ENCODE data around the gene ZFP1.
A peak's percentile ranks its signal among the peaks of the same experiment; 100 is the strongest.

ZFP1 gene

DNA sequence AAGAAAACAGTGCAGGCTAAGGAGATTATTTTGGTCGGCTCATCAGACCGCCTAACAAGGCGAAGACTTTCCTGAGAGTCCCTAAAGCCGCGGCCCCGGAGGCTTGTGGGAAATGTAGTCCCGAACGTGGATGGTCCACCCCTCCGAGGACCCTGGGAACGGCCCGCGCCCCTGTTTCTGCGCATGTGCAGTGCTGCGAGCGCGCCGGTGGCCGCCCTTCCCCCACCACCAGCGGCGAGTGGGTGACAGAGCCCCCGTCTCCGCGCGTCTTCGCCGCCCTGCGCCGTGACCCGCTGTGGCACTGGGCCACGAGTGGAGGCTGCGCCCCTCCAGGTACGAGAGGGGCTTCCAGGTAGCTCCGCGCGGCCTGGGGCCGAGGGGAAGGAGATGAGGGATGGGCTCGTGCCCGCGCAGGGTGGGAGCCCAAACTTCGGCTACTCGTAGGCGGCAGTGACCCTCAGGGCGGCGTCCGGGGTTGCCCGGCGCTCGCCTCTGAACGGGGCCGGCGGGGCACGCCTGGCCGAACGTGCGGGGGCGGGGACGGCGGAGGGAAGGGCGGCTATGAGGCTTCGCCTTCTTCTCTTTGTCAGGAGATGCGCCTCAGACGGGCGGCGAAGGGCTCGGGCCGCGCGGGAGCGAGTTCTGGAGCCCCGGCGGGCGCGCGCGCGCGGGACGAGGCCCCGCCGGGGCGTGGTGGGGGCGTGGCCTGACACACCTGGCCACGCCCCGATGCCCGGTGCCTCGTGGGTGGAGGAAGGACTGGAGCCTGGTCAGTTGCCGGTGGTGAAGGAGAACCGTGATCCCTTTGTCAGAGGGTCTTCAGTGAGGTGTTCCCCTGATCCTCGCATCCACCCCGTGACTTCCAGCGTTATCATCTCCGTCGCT is at the start of gene ZFP1:
Gene ZFP1, plus strand, starts transcription at position 214 of the 885 bp plus-strand sequence. CDS start 4,428 bp downstream, outside the sequence.
- peak; percentile 88 for DNase-seq (ENCODE audit: low spot score)

DNA sequence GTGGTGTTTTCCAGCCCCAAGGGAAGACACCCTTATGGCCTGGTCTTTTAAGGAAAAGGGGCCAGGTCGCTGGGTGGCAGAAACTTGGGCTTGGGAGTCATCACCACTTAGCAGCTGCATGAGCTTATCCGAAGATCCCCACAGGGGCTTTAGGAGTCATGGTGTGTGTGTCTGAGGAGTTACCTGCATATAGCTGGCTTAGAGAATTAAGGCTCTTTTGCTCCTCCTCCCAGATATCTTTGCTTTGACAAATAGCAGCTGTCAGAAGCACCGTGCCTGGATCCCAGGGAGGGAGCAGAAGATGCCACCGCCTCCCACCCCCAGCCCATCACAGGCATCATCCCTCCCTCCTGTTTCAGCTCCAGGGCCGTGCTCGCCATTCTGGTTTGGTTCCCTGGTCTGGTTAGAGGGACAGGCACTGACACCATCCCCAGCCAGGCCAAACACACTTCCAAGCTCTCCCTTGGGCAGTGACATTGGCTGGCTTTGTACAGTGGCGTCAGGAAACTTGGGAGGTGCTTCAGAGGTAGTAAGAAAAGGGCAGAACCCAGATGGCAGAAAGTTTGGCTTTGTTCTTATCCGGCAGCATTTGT is 49.2 kb upstream of the ZFP1 start:
- no peak for DNase-seq (ENCODE audit: low spot score)

DNA sequence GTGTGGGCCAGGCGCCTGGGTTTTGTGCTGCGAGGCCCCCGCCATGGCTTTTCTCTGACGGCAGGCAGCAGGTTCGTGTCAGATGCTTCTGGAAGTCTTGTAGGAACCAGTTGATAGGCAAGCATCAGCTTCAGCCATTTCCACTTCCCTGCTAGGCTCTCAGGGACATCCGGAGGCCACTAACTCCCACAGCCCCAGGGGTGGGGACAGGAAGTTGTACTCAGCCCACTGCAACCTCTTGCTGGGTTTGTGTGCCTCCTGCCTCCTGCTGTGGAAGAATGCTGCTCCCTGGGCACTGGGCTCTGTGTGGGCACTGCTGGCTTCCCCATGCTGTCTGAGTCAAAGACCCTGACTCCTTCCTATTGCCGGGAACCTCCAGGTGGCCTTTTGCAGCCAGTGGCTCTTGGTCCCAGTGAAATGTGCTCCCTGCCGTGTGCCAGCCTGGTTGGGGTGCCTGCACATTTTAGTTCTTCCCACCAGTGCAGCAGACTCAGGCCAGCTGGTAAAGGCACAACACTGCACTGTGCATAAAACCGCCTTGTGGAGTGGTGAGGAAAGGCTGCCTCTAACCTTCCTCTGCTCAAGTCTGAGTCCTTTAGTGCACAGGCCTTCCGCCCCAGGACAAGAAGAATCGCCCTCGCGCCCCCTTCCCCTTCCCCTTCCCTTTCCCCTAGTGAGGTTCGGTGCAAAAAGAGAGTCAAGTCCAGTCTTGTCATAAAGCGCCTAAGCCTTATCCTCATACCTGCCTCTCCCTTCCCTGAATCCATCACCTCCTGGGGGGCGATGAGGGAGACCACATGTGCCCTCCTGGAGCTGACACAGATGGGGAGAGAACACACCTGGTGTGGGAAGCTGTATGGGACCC is 48.4 kb upstream of the ZFP1 start:
- DNase-seq (ENCODE audit: low spot score): no peak

DNA sequence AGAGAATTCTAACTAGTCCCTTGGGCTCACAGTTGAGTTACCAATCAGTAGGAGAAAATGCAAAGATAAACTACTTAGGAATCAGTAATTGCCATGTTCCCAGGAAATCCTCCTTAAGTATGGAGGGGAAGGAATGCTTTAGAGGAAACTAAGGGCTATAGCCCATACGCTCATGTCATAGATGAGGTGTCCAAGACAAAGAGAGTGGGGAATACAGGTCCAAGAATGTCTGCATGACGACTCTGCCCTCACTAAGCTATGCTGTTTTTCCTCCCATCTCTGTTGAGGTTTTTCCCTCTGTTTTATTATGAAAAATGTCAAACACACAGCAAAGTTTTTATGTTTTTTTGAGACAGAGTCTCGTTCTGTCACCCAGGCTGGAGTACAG is 47.7 kb upstream of the ZFP1 start:
- no peak for DNase-seq (ENCODE audit: low spot score)

GRCh38 chr16:75101635-75102034 is 46.7 kb upstream of the ZFP1 start:
- no peak for DNase-seq (ENCODE audit: low spot score)

DNA sequence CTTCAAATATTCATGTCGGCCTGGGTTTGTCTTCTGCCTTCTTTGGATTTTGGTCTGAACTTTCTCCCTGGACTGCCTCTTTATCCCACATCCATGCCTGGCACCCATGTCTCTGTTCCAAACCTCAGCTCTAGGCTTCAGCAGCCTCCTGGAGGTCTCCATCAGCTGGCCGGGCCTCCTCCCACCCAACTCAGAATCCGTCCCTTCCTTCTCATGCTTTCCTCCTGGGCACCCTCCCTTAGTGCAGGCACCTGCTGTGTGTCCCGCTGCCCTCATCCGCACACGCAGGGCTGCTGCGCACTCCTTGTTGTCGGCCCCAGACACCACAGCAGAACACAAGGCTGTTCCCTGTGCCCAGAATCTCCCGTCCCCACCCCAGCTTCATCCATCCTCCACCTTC is 45.7 kb upstream of the ZFP1 start:
- DNase-seq (ENCODE audit: low spot score): no peak

- no peak for DNase-seq (ENCODE audit: low spot score)
Observed at GRCh38 chr16:75103994-75104393, 44.3 kb upstream of the ZFP1 start.

DNA sequence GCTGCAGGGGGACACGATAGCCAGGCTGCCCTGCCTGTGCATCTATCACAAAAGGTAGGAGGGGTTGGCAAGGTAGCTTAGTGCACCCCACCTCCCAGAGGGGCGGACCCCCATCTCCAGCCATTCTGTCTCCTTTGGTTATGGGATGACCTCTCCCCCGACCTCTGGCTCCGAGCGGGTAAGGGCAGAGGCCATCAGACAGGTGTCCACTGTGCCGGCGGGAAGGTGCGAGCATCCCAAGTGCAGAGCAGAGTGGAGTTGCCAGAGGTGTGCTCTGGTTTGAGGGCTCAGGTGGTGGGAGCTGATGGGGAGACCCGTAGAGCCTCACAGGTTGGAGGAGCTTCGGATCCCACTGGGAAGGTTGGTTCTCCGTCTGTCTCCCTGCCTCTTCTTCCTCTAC is 43.5 kb upstream of the ZFP1 start:
- no peak for DNase-seq (ENCODE audit: low spot score)

GRCh38 chr16:75105306-75106061 is 42.8 kb upstream of the ZFP1 start:
- no peak for DNase-seq (ENCODE audit: low spot score)

DNA sequence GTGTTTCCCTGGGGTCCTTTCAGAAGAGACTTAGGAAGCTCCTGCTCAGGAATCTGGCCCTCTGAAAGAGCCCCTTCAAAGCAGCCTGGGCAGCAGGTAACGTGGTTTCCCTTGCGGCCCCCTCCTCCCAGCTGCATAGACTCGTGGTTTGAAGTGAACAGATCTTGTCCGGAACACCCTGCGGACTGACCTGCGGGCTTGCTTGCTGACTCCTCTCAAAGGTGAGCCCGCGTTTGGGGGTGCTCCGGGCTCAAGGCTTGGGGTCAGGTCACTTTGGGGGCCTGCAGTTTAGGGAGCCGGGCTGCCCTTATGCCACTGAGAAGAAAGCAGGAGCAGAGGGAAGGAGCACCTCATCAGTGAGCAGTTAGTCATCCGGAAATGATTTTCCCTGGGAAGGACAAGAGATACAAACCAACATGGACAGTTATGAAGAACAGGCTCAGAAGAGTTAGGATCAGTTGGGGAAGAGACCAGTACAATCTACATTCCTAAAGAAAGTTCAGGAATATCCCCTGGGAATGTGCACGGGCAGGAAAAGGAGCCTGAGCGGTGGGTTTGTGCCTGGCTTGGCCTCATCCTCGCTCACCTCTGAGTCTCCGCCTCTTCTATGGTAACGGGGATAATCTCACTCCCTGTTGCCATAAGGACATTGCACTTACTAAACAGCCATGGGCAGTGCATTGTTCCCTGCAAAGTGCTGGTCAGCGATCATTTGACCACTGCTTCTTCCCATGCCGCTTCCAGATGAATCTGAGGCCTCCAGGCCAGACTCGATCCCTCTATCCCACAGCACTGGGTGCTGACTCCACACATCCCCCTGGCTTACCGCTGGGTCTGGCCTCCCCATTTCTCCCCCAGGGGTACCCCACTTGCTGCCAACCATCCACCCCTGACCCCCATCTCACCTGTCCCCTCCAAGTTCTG is 41.7 kb upstream of the ZFP1 start:
- no peak for DNase-seq (ENCODE audit: low spot score)

DNA sequence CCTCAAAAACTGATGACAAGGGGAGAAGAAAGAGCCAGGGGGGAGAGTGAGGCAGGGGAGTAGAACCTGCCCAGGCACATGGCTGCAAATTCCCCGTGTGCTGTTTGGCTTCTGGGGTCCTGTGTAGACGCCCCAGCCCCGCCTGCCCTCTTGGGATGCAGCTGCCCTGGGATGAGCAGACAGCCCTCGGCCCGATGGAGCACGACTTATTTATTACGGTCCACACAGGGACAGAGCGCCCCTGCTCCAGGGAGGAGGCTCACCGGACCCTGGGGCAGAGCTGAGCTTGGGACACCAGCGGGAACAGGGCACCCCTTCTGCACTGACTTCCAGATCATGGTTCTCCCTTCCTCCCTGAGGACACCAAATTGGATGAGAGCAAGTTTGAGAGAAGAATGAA is 40.8 kb upstream of the ZFP1 start:
- no peak for DNase-seq (ENCODE audit: low spot score)

DNA sequence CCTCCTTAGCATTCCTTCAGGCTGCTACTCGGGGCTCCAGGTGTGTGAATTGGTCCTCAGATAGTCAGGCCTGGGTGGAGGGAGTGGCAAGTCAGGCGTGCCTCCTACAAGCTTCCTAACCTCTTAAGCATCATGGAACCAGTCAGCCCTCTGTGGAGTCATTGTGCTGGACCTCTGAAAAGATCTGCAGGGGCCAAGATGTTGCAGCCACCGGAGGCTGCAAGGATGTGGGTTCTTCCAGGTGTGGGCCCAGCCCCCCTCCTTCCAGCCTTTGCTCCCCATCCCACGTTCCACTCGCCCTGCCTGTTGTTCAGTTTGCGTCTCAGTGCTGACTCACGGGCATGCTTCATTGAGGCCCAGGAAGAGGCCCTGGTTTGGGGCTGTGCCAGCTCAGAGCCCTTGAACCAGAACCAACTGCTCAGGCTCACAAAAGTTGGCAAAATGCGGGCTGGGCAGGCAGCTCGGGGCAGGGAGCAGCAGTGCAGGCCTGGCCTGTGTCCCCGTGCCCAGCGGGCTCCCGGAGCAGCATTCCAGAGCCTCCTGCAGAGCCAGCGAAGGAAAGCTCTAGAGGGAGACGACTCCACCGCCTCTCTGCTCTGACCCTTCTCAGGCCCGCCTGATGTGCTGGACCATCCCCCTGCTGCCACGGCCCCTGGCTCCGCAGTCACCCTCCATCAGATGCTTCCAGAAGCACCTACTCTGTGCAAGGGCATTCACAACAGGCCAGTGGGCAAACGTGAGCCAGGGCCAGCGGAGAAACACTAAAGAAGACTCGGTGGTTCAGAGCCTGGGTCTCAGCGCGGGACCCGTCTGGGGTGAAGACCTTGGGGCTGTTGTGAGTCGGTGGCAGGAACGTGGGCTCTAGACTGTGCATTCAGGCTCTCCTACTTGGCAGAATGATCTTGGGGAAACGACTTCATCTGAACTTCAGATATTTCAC is 39.3 kb upstream of the ZFP1 start:
- no peak for DNase-seq (ENCODE audit: low spot score)

GRCh38 chr16:75109732-75110243 is 38.5 kb upstream of the ZFP1 start:
- DNase-seq (ENCODE audit: low spot score): no peak

DNA sequence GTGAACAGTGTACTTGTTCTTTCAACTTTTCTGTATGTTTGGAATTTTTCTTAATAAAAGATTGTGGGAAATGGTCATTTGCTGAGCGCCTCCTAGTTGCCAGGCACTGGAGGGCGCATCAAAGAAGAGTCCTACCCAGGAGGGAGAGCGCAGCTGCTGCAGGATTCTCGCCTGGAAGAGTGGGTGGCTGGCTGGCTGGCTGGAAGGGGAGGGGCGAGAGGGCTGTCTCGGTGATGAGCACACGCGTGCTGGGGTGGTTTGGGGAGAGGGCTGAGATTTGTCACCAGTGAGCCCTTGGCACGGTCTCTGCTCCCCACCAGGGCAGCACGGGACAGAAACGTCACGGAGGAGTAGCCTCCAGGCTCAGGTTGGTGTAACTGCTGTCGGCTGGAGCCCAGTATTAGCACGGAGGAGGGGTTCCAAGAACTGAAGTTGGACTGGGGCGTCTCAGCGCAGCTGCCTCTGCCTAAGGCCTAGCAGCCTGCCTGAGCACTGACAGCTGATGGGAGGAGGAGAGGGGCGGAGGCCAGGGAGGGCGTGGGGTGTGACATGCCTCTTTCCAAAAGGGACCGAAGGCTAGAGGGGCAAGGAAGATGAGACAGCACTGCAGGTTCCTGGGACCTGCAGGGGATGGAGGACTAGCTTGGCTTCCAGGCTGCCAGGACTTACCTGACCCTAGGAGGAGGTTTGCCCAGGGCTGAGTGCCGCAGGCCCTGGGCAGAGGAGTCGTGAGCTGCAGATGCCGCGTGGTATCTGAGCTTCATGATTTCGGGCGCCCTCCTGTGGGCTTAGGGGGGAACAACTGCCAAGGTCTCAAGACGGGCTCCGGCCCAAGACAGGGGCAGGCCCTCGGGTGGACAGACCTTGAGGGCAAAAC is 37.4 kb upstream of the ZFP1 start:
- DNase-seq (ENCODE audit: low spot score): peak; percentile 58

DNA sequence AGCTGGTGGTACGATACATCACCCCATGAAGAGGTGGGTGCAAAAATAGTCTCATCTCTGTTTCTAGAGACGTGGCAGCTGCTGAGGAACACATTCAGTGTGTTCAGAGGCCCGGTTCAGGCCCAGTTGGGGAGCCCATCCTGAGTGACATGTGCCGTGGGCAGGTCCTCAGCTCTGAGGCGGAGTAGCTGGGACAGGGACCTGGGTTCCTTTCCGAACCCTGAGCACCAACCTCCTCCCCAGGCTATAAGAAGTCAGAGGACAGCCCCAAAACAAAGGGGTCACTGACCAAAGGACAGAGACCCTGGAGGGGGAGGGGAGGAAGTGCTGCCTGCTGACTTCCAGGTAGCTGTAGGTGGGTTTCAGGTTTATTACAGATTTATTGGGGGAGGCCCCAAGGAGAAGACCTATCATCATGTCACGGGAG is 36.8 kb upstream of the ZFP1 start:
- no peak for DNase-seq (ENCODE audit: low spot score)

- DNase-seq (ENCODE audit: low spot score): no peak
Observed at GRCh38 chr16:75111961-75112733, 36.2 kb upstream of the ZFP1 start.

DNA sequence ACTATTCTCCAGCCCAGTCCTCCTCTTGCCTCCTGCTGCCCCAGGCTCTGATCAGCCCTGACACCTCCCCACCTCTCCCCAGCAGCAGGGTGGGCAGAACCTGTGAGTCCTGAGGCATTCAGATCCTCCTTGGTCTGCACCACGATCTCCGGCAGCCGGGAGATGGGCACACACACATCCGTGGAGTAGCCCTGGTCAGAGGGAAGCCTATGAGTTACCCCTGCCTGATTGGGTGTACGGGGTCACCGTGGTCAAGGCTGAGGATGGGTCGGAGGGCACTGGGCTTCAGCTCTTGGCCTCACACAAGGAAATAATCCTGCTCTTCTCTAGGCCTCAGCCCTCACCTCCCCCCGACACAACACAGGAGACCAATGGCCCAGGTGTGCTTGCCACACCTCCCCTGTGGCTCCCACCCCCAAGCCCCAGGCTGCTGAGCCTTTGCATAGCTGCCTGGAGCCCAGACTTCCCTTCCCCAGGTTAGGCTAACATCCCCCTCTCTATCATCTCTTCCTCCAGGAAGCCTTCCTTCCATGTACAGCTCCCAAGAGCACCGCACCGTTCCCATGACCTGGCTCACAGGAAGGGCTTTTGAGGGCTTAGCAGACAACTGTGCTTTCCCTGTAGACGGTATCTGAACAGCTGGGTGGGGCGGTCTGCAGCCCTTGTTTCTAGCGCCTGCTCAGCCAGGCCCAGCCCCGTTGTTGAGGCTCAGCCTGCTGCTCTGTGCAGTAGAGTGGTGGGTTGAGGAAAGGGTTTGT is 35.4 kb upstream of the ZFP1 start:
- no peak for DNase-seq (ENCODE audit: low spot score)
